EL (cell line): ENCODE results near the gene DOC2A.
"Not testable (repeated sequence)": the region's sequence is repeated elsewhere in the genome, so short reads cannot be mapped to it uniquely, and the experiment has no call there.

ENCODE experiments used
- DNase-seq: peaks from one replicate; pipeline ENCODE4 v3.0.0-alpha.2; 2016

Gene DOC2A

GRCh38 chr16:29963021-29963743 is 47.6 kb downstream of the DOC2A start:
- no peak for DNase-seq

GRCh38 chr16:29962344-29962994 is 48.4 kb downstream of the DOC2A start:
- peak; percentile 48 for DNase-seq

- peak; percentile 92 for DNase-seq
These were observed 49.1 kb downstream of the DOC2A start, which contains the start of gene TMEM219 for GRCh38 chr16:29961479-29962343. TSS of gene TMEM219 (plus strand) at chr16:29962079. CDS start at chr16:29963144, 1,065 bp downstream.

- DNase-seq: no peak
These were observed 49.7 kb downstream of the DOC2A start for GRCh38 chr16:29961127-29961478.

- not testable (repeated sequence) for DNase-seq
These were observed 51.0 kb downstream of the DOC2A start for GRCh38 chr16:29959821-29960220.

GRCh38 chr16:29959293-29959692 is 51.5 kb downstream of the DOC2A start:
- DNase-seq: no peak

GRCh38 chr16:29958756-29959155 is 52.1 kb downstream of the DOC2A start:
- no peak for DNase-seq
